GM18507 (cell line): ENCODE results near the gene GABPB1.
"Not testable (repeated sequence)": the region's sequence is repeated elsewhere in the genome, so short reads cannot be mapped to it uniquely, and the experiment has no call there.

ENCODE experiments used
- DNase-seq: peaks from one replicate; pipeline ENCODE4 v3.0.0; 2011; ENCODE audit warnings: low read depth; ENCODE audit not compliant: insufficient read length; ENCODE audit errors: extremely low spot score
- FAIRE-seq: peaks from 2 replicates; lab custom pipeline; 2011; peaks lifted over from hg19 to GRCh38; lab: Jason Lieb, UNC

Gene GABPB1

GRCh38 chr15:50354838-50355618 lies at the start of gene GABPB1:
Gene GABPB1, minus strand, starts transcription at chr15:50355198. Its CDS starts 45,400 bp downstream, at chr15:50309798.
- DNase-seq (peak; percentile 71), FAIRE-seq (peak; percentile 56)

GRCh38 chr15:50391561-50391960 lies 36.6 kb upstream of the GABPB1 start:
- DNase-seq, FAIRE-seq: not testable (repeated sequence)

GRCh38 chr15:50390554-50391264 lies 35.7 kb upstream of the GABPB1 start:
- DNase-seq = no peak

GRCh38 chr15:50382408-50382807 lies 27.4 kb upstream of the GABPB1 start:
- not testable (repeated sequence) for FAIRE-seq, DNase-seq

More at GRCh38 chr15:50390554-50391264, 35.7 kb upstream of the GABPB1 start:
- FAIRE-seq = peak; percentile 74

GRCh38 chr15:50381438-50381837 lies 26.4 kb upstream of the GABPB1 start:
- no peak for DNase-seq
- FAIRE-seq = no peak

- DNase-seq (no peak), FAIRE-seq (no peak)
These were observed 25.1 kb upstream of the GABPB1 start for GRCh38 chr15:50380089-50380488.

- FAIRE-seq, DNase-seq: not testable (repeated sequence)
These were observed 24.4 kb upstream of the GABPB1 start for GRCh38 chr15:50379413-50379812.

GRCh38 chr15:50378776-50379175 lies 23.8 kb upstream of the GABPB1 start:
- DNase-seq (no peak), FAIRE-seq (peak; percentile 33)

GRCh38 chr15:50377867-50378751 lies 23.1 kb upstream of the GABPB1 start:
- FAIRE-seq (peak; percentile 98), DNase-seq (peak; percentile 70)

GRCh38 chr15:50369564-50369963 lies 14.6 kb upstream of the GABPB1 start:
- not testable (repeated sequence) for FAIRE-seq, DNase-seq

GRCh38 chr15:50365971-50366370 lies 11.0 kb upstream of the GABPB1 start:
- FAIRE-seq = no peak
- DNase-seq = no peak

- FAIRE-seq (no peak), DNase-seq (no peak)
These were observed 10.6 kb upstream of the GABPB1 start for GRCh38 chr15:50365570-50365969.

- FAIRE-seq = no peak
These were observed 8.6 kb upstream of the GABPB1 start for GRCh38 chr15:50363612-50364011.

GRCh38 chr15:50361756-50362155 lies 6.8 kb upstream of the GABPB1 start:
- FAIRE-seq = no peak

More at GRCh38 chr15:50363612-50364011, 8.6 kb upstream of the GABPB1 start:
- no peak for DNase-seq

GRCh38 chr15:50358845-50359244 lies 3.8 kb upstream of the GABPB1 start:
- peak; percentile 9 for FAIRE-seq
- DNase-seq = no peak

More at GRCh38 chr15:50361756-50362155, 6.8 kb upstream of the GABPB1 start:
- DNase-seq = no peak

GRCh38 chr15:50355980-50356379 lies 982 bp upstream of the GABPB1 start:
- DNase-seq (no peak), FAIRE-seq (no peak)

- FAIRE-seq = no peak
- DNase-seq = no peak
These were observed 564 bp upstream of the GABPB1 start for GRCh38 chr15:50355619-50355905.

- DNase-seq (no peak), FAIRE-seq (peak; percentile 76)
These were observed 792 bp downstream of the GABPB1 start for GRCh38 chr15:50353975-50354837.
